Endothelial cell of umbilical vein (primary cell): Measurements from ENCODE around the gene GPR146. TPM values are rescaled to one million over a fixed set of nuclear protein-coding genes. Genes with fewer than 3 reads are reported as not detected.
"Not testable (repeated sequence)": the region's sequence is repeated elsewhere in the genome, so short reads cannot be mapped to it uniquely, and the experiment has no call there.

Experiments used
- BruUV-seq: library from RNA; stranded (reverse); fragments of 400-500 nt; replicated peaks from 2 replicates; lab custom pipeline; 2021; lab: Mats Ljungman, UMichigan
- CTCF ChIA-PET: fragments of 300-600, 350-600 bp; sonication (Branson Sonifier 250); formaldehyde crosslinking; loops from one replicate; lab custom pipeline; 2021; ENCODE audit warnings: antibody characterized with exemption, inconsistent platforms; lab: Charles Lee
- POLR2A ChIA-PET: fragments of 300-600, 350-600 bp; sonication (Branson Sonifier 250); formaldehyde crosslinking; loops from one replicate; lab custom pipeline; 2021; ENCODE audit warnings: antibody characterized with exemption, inconsistent platforms; lab: Charles Lee
- DNase-seq: peaks from one replicate; pipeline ENCODE4 v3.0.0-alpha.2; 2011; ENCODE audit warnings: low read depth, low spot score
- FAIRE-seq: peaks from 2 replicates; lab custom pipeline; 2011; peaks lifted over from hg19 to GRCh38; lab: Jason Lieb, UNC
- H2AFZ ChIP-seq: 2 replicates; pipeline ENCODE4 v1.6.0; 2012; ENCODE audit warnings: low read depth, low read length, control low read depth, inconsistent platforms
- H3K27ac ChIP-seq: 2 replicates; pipeline ENCODE4 v1.5.1; 2011; ENCODE audit warnings: low read depth, mild to moderate bottlenecking, control low read depth, low read length, moderate library complexity; ENCODE audit not compliant: insufficient read depth
- H3K27me3 ChIP-seq, 2 experiments: 2 replicates each; pipeline versions ENCODE4 v1.6.0 to v1.6.1; 2011; ENCODE audit warnings: low read length in 2 of 2, mixed read lengths in 1 of 2; ENCODE audit not compliant: control insufficient read depth in 2 of 2, insufficient read depth in 2 of 2
- H3K36me3 ChIP-seq, 2 experiments: 2 replicates in 1 of 2; 3 replicates in 1 of 2; pipeline ENCODE4 v1.5.1; 2011; ENCODE audit warnings: low read length in 2 of 2, mild to moderate bottlenecking in 1 of 2, moderate library complexity in 1 of 2; ENCODE audit not compliant: control insufficient read depth in 2 of 2, insufficient read depth in 2 of 2; ENCODE audit errors: extremely low read depth in 1 of 2
- H3K4me1 ChIP-seq: 3 replicates; pipeline ENCODE4 v1.5.1; 2011; ENCODE audit warnings: mild to moderate bottlenecking, low read length; ENCODE audit not compliant: control insufficient read depth, insufficient read depth; ENCODE audit errors: extremely low read depth
- H3K4me2 ChIP-seq: 2 replicates; pipeline ENCODE4 v1.6.1; 2011; ENCODE audit warnings: low read length, control low read depth, mixed read lengths; ENCODE audit not compliant: insufficient read depth
- H3K4me3 ChIP-seq, 3 experiments: fragments of 200-600 bp in 1 of 3; sonication (generic), shearing (Covaris generic) in 1 of 3; replicated peaks in 1 of 3; 2 replicates each; pipeline ENCODE4 v1.5.1; 2011 to 2016; ENCODE audit warnings: control low read depth in 3 of 3, low read length in 3 of 3, mild to moderate bottlenecking in 2 of 3, inconsistent platforms in 1 of 3, low read depth in 1 of 3, moderate library complexity in 1 of 3; ENCODE audit not compliant: insufficient read depth in 1 of 3
- H3K79me2 ChIP-seq: 2 replicates; pipeline ENCODE4 v1.6.0; 2012; ENCODE audit warnings: low read length, inconsistent platforms; ENCODE audit not compliant: control insufficient read depth, insufficient read depth
- H3K9ac ChIP-seq: replicated peaks from 2 replicates; pipeline ENCODE3; 2011; ENCODE audit warnings: low read length, control low read depth; ENCODE audit not compliant: insufficient read depth; ENCODE audit errors: extremely low read depth
- H3K9me1 ChIP-seq: replicated peaks from 3 replicates; pipeline ENCODE4 v1.6.0; 2011; ENCODE audit warnings: mild to moderate bottlenecking, low read length; ENCODE audit not compliant: control insufficient read depth, insufficient read depth; ENCODE audit errors: extremely low read depth
- H3K9me3 ChIP-seq: replicated peaks from 2 replicates; pipeline ENCODE4 v1.5.1; 2012; ENCODE audit warnings: low read length, inconsistent platforms; ENCODE audit not compliant: control insufficient read depth, insufficient read depth
- H4K20me1 ChIP-seq: replicated peaks from 2 replicates; pipeline ENCODE3; 2011; ENCODE audit warnings: mild to moderate bottlenecking, low read length; ENCODE audit not compliant: control insufficient read depth, insufficient read depth; ENCODE audit errors: extremely low read depth
- MAX ChIP-seq: IDR thresholded peaks from 2 replicates; pipeline ENCODE4 v1.6.1; 2011; ENCODE audit not compliant: insufficient read depth, insufficient read length
- dilution Hi-C: fragments of 300-500 bp; cut with MboI; formaldehyde crosslinking; loops from one replicate; pipeline ENCODE4 v1.15.0; 2019; ENCODE audit warnings: low sequenced_read_pairs; ENCODE audit not compliant: extremely low pct_ligation_motif_present
- intact Hi-C: fragments of 100-400 bp; cut with micrococcal nuclease; formaldehyde crosslinking; loops from one replicate; pipeline ENCODE4 v1.10.0; 2022
- polyA plus RNA-seq, 4 experiments: library from polyadenylated mRNA; depleted of rRNA in 3 of 4; stranded (reverse) in 3 of 4; unstranded in 1 of 4; fragments of >200 nt; gene quantifications; 2 replicates each; pipeline versions ENCODE4 v1.2.1 to v1.2.3, GENCODE V29; 2011 to 2012; ENCODE audit warnings: missing spikeins in 1 of 4
- total RNA-seq: library from RNA; stranded (reverse); gene quantifications from 2 replicates; pipeline ENCODE4 v1.2.3, GENCODE V29; 2021

The GPR146 gene
- total and polyA plus RNA-seq, 2 donors (not counting 3 experiments of a cell fraction or from before 2014, with no cell fraction given) = 18.5 to 44.8 TPM

- POLR2A ChIA-PET = no interaction called here
- FAIRE-seq (no peak), DNase-seq (no peak)
- BruUV-seq = no TSS peak
- no peaks in the 10 kb centered on the region for H3K9me1 ChIP-seq
- no peak overlapping the region for H3K4me3 ChIP-seq
- H3K9me3 ChIP-seq = no peaks in the 10 kb centered on the region
- H3K79me2 ChIP-seq = no peaks in the 10 kb centered on the region
- CTCF ChIA-PET = interaction anchor here (1.6 kb wide), 1 partner anchor 32 kb away, joined by 7 read pairs; no protein-coding TSS in a partner anchor
- H4K20me1 ChIP-seq = no peaks in the 10 kb centered on the region
- no peak for TF ChIP-seq MAX
- no peaks in the 10 kb centered on the region for H3K36me3 ChIP-seq
- no peaks in the 10 kb centered on the region for H3K27me3 ChIP-seq
- H3K9ac ChIP-seq = no peak overlapping the region
- H3K4me2 ChIP-seq = no peak overlapping the region
- dilution Hi-C loops (no loop called here), intact Hi-C loops (no loop called here)
- no peak overlapping the region for H3K27ac ChIP-seq
- peaks cover 6% of the 10 kb centered on the region for H3K4me1 ChIP-seq
- H2AFZ ChIP-seq = no peak overlapping the region
These were observed 10.7 kb upstream of the GPR146 start for GRCh38 chr7:1033546-1034145.

GRCh38 chr7:1034769-1035168, 9.6 kb upstream of the GPR146 start:
- POLR2A ChIA-PET, H3K9me3 ChIP-seq, H3K27me3 ChIP-seq, dilution Hi-C loops, H3K9ac ChIP-seq, H2AFZ ChIP-seq, H3K4me2 ChIP-seq, BruUV-seq, intact Hi-C loops, H3K36me3 ChIP-seq, FAIRE-seq, H3K79me2 ChIP-seq, DNase-seq, H3K27ac ChIP-seq, H4K20me1 ChIP-seq, H3K9me1 ChIP-seq, H3K4me1 ChIP-seq, H3K4me3 ChIP-seq: not testable (repeated sequence)
- CTCF ChIA-PET = interaction anchor here (1.6 kb wide), 1 partner anchor 31 kb away, joined by 7 read pairs; no protein-coding TSS in a partner anchor

GRCh38 chr7:1036164-1036928, 8.0 kb upstream of the GPR146 start:
- H3K4me2 ChIP-seq, H3K27me3 ChIP-seq, H3K9ac ChIP-seq, H3K36me3 ChIP-seq, H4K20me1 ChIP-seq, H3K79me2 ChIP-seq, intact Hi-C loops, POLR2A ChIA-PET, H3K9me1 ChIP-seq, dilution Hi-C loops, BruUV-seq, H3K9me3 ChIP-seq, H3K4me3 ChIP-seq, DNase-seq, H2AFZ ChIP-seq, H3K4me1 ChIP-seq, CTCF ChIA-PET, H3K27ac ChIP-seq: not testable (repeated sequence)
- FAIRE-seq = peak; percentile 76
